GM23338 (cell line): ENCODE data around the gene SLC23A3. TPM values are rescaled to one million over a fixed set of nuclear protein-coding genes. Genes with fewer than 3 reads are reported as not detected.

Experiments
- ATAC-seq: fragments of 200-7000 bp; cut with Tn5 transposase; 3 replicates; pipeline ENCODE4 v1.9.1; 2020
- DNase-seq: peaks from one replicate; pipeline ENCODE4 v3.0.0-alpha.2; 2015; ENCODE audit warnings: low spot score
- H2AFZ ChIP-seq: fragments of 200-600 bp; sonication (generic); 2 replicates; pipeline ENCODE4 v1.8.0; 2016; ENCODE audit warnings: antibody characterized with exemption, mild to moderate bottlenecking, moderate library complexity
- H3F3A ChIP-seq: fragments of 200-600 bp; sonication (generic); replicated peaks from 2 replicates; pipeline ENCODE4 v1.8.0; 2017; ENCODE audit warnings: antibody characterized with exemption, mixed run types, low read depth
- H3K27ac ChIP-seq: fragments of 200-600 bp; sonication (generic); 2 replicates; pipeline ENCODE4 v1.6.1; 2016; ENCODE audit warnings: low read depth
- H3K27me3 ChIP-seq: fragments of 200-600 bp; sonication (generic); 2 replicates; pipeline ENCODE4 v1.8.0; 2016; ENCODE audit warnings: mild to moderate bottlenecking, mixed run types, moderate library complexity; ENCODE audit not compliant: insufficient read depth
- H3K36me3 ChIP-seq: fragments of 200-600 bp; sonication (generic); 2 replicates; pipeline ENCODE4 v1.8.0; 2016; ENCODE audit warnings: mild to moderate bottlenecking; ENCODE audit not compliant: insufficient read depth
- H3K4me1 ChIP-seq: fragments of 200-600 bp; sonication (generic); 2 replicates; pipeline ENCODE4 v1.8.0; 2016; ENCODE audit warnings: mild to moderate bottlenecking, moderate library complexity; ENCODE audit not compliant: insufficient read depth
- H3K4me2 ChIP-seq: fragments of 200-600 bp; sonication (generic); 2 replicates; pipeline ENCODE4 v1.7.1; 2017; ENCODE audit warnings: mixed run types
- H3K4me3 ChIP-seq: fragments of 200-600 bp; sonication (generic); 2 replicates; pipeline ENCODE4 v1.6.1; 2016; ENCODE audit warnings: mixed run types
- H3K79me2 ChIP-seq: fragments of 200-600 bp; sonication (generic); replicated peaks from 2 replicates; pipeline ENCODE4 v1.8.0; 2017; ENCODE audit warnings: mild to moderate bottlenecking; ENCODE audit not compliant: insufficient read depth
- H3K9me2 ChIP-seq: fragments of 200-600 bp; sonication (generic); 2 replicates; pipeline ENCODE4 v1.8.0; 2017; ENCODE audit not compliant: insufficient read depth
- H4K20me1 ChIP-seq: fragments of 200-600 bp; sonication (generic); replicated peaks from 2 replicates; pipeline ENCODE4 v1.8.0; 2017; ENCODE audit warnings: mild to moderate bottlenecking; ENCODE audit not compliant: insufficient read depth
- H3K27ac Mint-ChIP-seq: 2 replicates; pipeline ENCODE4 v1.8.0; 2020; ENCODE audit warnings: inconsistent platforms, mild to moderate bottlenecking, moderate library complexity, mixed read lengths
- H3K27me3 Mint-ChIP-seq: 3 replicates; pipeline ENCODE4 v1.8.0; 2022; ENCODE audit warnings: low read depth, mild to moderate bottlenecking, moderate library complexity, mixed read lengths, inconsistent platforms; ENCODE audit not compliant: insufficient read depth, poor library complexity
- H3K36me3 Mint-ChIP-seq: 3 replicates; pipeline ENCODE4 v1.8.0; 2021; ENCODE audit warnings: low read depth, mild to moderate bottlenecking, inconsistent platforms, moderate library complexity, mixed read lengths
- H3K4me1 Mint-ChIP-seq: 3 replicates; pipeline ENCODE4 v1.8.0; 2020; ENCODE audit warnings: mild to moderate bottlenecking, inconsistent platforms, mixed read lengths
- H3K4me3 Mint-ChIP-seq: 3 replicates; pipeline ENCODE4 v1.8.0; 2021; ENCODE audit warnings: moderate library complexity, mild to moderate bottlenecking, inconsistent platforms, mixed read lengths
- H3K9me3 Mint-ChIP-seq: 3 replicates; pipeline ENCODE4 v1.8.0; 2020; ENCODE audit warnings: moderate library complexity, mild to moderate bottlenecking, inconsistent platforms, mixed read lengths
- CREB1 ChIP-seq: fragments of 250-450 bp; sonication (Bioruptor Pico); IDR thresholded peaks from 2 replicates; pipeline ENCODE4 v1.5.0; 2020; ENCODE audit warnings: low read depth, mild to moderate bottlenecking, moderate library complexity
- CTCF ChIP-seq, 2 experiments: fragments of 200-600 bp in 1 of 2; sonication (generic) in 1 of 2; conservative IDR thresholded peaks; 2 replicates each; pipeline versions ENCODE4 v1.5.1 to v1.6.1; 2016 to 2017; ENCODE audit warnings: antibody characterized with exemption in 2 of 2, low read depth in 2 of 2, mild to moderate bottlenecking in 2 of 2, moderate library complexity in 1 of 2
- EZH2 ChIP-seq: fragments of 200-600 bp; sonication (generic); IDR thresholded peaks from one replicate; pipeline ENCODE4 v1.8.0; 2017; ENCODE audit warnings: antibody characterized with exemption, mild to moderate bottlenecking, low read depth; ENCODE audit not compliant: unreplicated experiment
- EZH2phosphoT487 ChIP-seq: fragments of 200-600 bp; sonication (generic); IDR thresholded peaks from one replicate; pipeline ENCODE4 v1.8.1; 2018; ENCODE audit warnings: antibody characterized with exemption; ENCODE audit not compliant: unreplicated experiment
- JUNB ChIP-seq: IDR thresholded peaks from one replicate; pipeline ENCODE4 v1.6.1; 2016; ENCODE audit warnings: antibody characterized with exemption; ENCODE audit not compliant: unreplicated experiment
- NANOG ChIP-seq: IDR thresholded peaks from 2 replicates; pipeline ENCODE4 v1.6.1; 2016; ENCODE audit warnings: antibody characterized with exemption, borderline replicate concordance
- POLR2AphosphoS5 ChIP-seq: IDR thresholded peaks from 2 replicates; pipeline ENCODE4 v1.6.1; 2016; ENCODE audit warnings: antibody characterized with exemption, low read depth
- STAT1 ChIP-seq: IDR thresholded peaks from one replicate; pipeline ENCODE4 v1.6.1; 2016; ENCODE audit warnings: antibody characterized with exemption; ENCODE audit not compliant: unreplicated experiment
- ZNF331 ChIP-seq: fragments of 250-450 bp; sonication (Bioruptor Pico); IDR thresholded peaks from 2 replicates; pipeline ENCODE4 v1.5.0; 2020; ENCODE audit warnings: low read depth, mild to moderate bottlenecking, moderate library complexity
- ZNF462 ChIP-seq: fragments of 250-450 bp; sonication (Bioruptor Pico); IDR thresholded peaks from 2 replicates; pipeline ENCODE4 v1.5.0; 2020; ENCODE audit warnings: mild to moderate bottlenecking, moderate library complexity
- polyA plus RNA-seq: library from polyadenylated mRNA; unstranded; fragments of >200 nt; fragmentation: Nextera tagmentation; extraction: Ambion mirVana; gene quantifications from 2 replicates; pipeline ENCODE4 v1.2.1, GENCODE V29; 2016
- total RNA-seq: library from RNA; depleted of rRNA; stranded (reverse); fragments of >200 nt; shearing (Covaris generic); gene quantifications from 2 replicates; pipeline ENCODE4 v1.2.3, GENCODE V29; 2014
- TF ChIP-seq, protein P1 (sequence below): IDR thresholded peaks from one replicate; pipeline ENCODE4 v1.6.1; 2018; ENCODE audit warnings: antibody characterized with exemption; ENCODE audit not compliant: unreplicated experiment

The SLC23A3 gene
- total and polyA plus RNA-seq, 2 experiments from 2014 or later = 0.10 to 0.73 TPM

DNA sequence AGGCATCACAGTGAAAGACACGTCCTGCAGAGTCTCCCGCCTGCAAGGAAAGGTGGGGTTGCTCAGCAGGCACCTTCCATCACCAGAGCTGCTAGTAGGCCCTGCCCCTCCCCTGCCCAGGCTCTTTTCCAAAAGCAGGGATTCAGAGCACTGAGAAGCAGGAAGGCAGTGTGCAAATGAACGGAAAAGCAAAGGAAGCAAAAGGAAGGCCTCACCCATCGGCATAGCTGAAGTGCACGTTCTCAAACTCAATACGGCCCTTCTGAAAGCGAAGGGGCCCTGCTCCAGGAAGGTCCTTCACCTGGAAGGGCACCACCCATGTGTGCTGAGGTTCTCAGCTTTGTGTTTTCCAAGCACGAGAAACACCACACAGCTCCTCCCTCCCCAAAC, 43.2 kb upstream of the SLC23A3 start:
- ATAC-seq (no peak), DNase-seq (no peak)
- Mint-ChIP-seq H3K27me3 (peaks cover 10% of the 10 kb centered on the region), H3K4me1 (peaks cover 18% of the 10 kb centered on the region), H3K9me3 (no peaks in the 10 kb centered on the region), H3K36me3 (peaks cover 62% of the 10 kb centered on the region), H3K4me3 (no peak overlapping the region), H3K27ac (no peak overlapping the region)
- H3K27me3 ChIP-seq = no peaks in the 10 kb centered on the region
- no peaks in the 10 kb centered on the region for H4K20me1 ChIP-seq
- no peaks in the 10 kb centered on the region for H3K79me2 ChIP-seq
- no peaks in the 10 kb centered on the region for H3F3A ChIP-seq
- peaks cover 11% of the 10 kb centered on the region for H3K4me1 ChIP-seq
- H3K9me2 ChIP-seq = no peaks in the 10 kb centered on the region
- no peaks in the 10 kb centered on the region; the same call in 1 of the 2 replicates for H3K36me3 ChIP-seq
- H3K4me3 ChIP-seq = no peak overlapping the region
- H3K27ac ChIP-seq = no peak overlapping the region
- H3K4me2 ChIP-seq = no peak overlapping the region
- TF ChIP-seq EZH2 = no peak
- no peak for TF ChIP-seq ZNF331 (CRISPR knock-in tag)
- TF ChIP-seq, protein P1, sequence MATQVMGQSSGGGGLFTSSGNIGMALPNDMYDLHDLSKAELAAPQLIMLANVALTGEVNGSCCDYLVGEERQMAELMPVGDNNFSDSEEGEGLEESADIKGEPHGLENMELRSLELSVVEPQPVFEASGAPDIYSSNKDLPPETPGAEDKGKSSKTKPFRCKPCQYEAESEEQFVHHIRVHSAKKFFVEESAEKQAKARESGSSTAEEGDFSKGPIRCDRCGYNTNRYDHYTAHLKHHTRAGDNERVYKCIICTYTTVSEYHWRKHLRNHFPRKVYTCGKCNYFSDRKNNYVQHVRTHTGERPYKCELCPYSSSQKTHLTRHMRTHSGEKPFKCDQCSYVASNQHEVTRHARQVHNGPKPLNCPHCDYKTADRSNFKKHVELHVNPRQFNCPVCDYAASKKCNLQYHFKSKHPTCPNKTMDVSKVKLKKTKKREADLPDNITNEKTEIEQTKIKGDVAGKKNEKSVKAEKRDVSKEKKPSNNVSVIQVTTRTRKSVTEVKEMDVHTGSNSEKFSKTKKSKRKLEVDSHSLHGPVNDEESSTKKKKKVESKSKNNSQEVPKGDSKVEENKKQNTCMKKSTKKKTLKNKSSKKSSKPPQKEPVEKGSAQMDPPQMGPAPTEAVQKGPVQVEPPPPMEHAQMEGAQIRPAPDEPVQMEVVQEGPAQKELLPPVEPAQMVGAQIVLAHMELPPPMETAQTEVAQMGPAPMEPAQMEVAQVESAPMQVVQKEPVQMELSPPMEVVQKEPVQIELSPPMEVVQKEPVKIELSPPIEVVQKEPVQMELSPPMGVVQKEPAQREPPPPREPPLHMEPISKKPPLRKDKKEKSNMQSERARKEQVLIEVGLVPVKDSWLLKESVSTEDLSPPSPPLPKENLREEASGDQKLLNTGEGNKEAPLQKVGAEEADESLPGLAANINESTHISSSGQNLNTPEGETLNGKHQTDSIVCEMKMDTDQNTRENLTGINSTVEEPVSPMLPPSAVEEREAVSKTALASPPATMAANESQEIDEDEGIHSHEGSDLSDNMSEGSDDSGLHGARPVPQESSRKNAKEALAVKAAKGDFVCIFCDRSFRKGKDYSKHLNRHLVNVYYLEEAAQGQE = no peak
- no peak for TF ChIP-seq STAT1
- TF ChIP-seq POLR2AphosphoS5 = no peak
- TF ChIP-seq CTCF (conservative IDR thresholded peaks at IDR 0.05; ENCODE audit: low read depth in 2 of 2) = no peak
- TF ChIP-seq ZNF462 (CRISPR knock-in tag) = no peak
- TF ChIP-seq CREB1 = no peak
- no peak for TF ChIP-seq EZH2phosphoT487
- no peak for TF ChIP-seq NANOG
- TF ChIP-seq JUNB = no peak
- no peak overlapping the region for H2AFZ ChIP-seq
